SW 1271 (cell line): ENCODE results near the gene TAGAP.
"Not testable (repeated sequence)": the region's sequence is repeated elsewhere in the genome, so short reads cannot be mapped to it uniquely, and the experiment has no call there.

ENCODE experiments used
- DNase-seq, 2 experiments: peaks; one replicate each; lab custom pipeline; 2025; lab: John Stamatoyannopoulos, UW

TAGAP gene

GRCh38 chr6:159045801-159046200 is 1.0 kb upstream of the TAGAP start:
- no peak for DNase-seq

GRCh38 chr6:159043947-159044346 is 844 bp downstream of the TAGAP start:
- DNase-seq: no peak

GRCh38 chr6:159043251-159043650 is 1.5 kb downstream of the TAGAP start:
- no peak for DNase-seq

- no peak for DNase-seq
These were observed 2.0 kb downstream of the TAGAP start for GRCh38 chr6:159042826-159043181.

- peak in 1 of 2 experiments; percentile 51 for DNase-seq
These were observed 2.6 kb downstream of the TAGAP start for GRCh38 chr6:159042003-159042825.

- no peak for DNase-seq
These were observed 3.6 kb downstream of the TAGAP start for GRCh38 chr6:159041181-159041580.

GRCh38 chr6:159039885-159040258 is 4.9 kb downstream of the TAGAP start:
- DNase-seq: no peak

- DNase-seq: no peak
These were observed 5.6 kb downstream of the TAGAP start for GRCh38 chr6:159038914-159039884.

- DNase-seq: not testable (repeated sequence)
These were observed 6.5 kb downstream of the TAGAP start for GRCh38 chr6:159038318-159038717.

- no peak for DNase-seq
These were observed 7.0 kb downstream of the TAGAP start for GRCh38 chr6:159037756-159038290.

GRCh38 chr6:159036673-159037072 is 8.1 kb downstream of the TAGAP start:
- no peak for DNase-seq

GRCh38 chr6:159035891-159036290 is 8.9 kb downstream of the TAGAP start:
- DNase-seq: no peak

- DNase-seq: no peak
These were observed 11.4 kb downstream of the TAGAP start for GRCh38 chr6:159033160-159034049.

GRCh38 chr6:159031846-159032245 is 12.9 kb downstream of the TAGAP start:
- DNase-seq: no peak

GRCh38 chr6:159030168-159030567 is 14.6 kb downstream of the TAGAP start:
- DNase-seq: no peak

GRCh38 chr6:159025224-159025623 is 19.6 kb downstream of the TAGAP start:
- not testable (repeated sequence) for DNase-seq

- no peak for DNase-seq
These were observed 20.9 kb downstream of the TAGAP start for GRCh38 chr6:159023893-159024292.

GRCh38 chr6:159020011-159020410 is 24.8 kb downstream of the TAGAP start:
- no peak for DNase-seq

GRCh38 chr6:159017757-159018559 is 26.8 kb downstream of the TAGAP start:
- DNase-seq: no peak

- no peak for DNase-seq
These were observed 30.4 kb downstream of the TAGAP start for GRCh38 chr6:159014406-159014805.

- DNase-seq: no peak
These were observed 31.6 kb downstream of the TAGAP start for GRCh38 chr6:159013229-159013628.
